HCT116 (cell line): ENCODE data around the gene NOX4. TPM values are rescaled to one million over a fixed set of nuclear protein-coding genes. Genes with fewer than 3 reads are reported as not detected.

Experiments
- ATAC-seq: fragments of 200-7000 bp; cut with Tn5 transposase; 2 replicates; pipeline ENCODE4 v1.9.1; 2020; ENCODE audit warnings: mild to moderate bottlenecking, moderate library complexity
- Bru-seq: library from RNA; stranded (reverse); fragments of 400-500 nt; gene quantifications from one replicate; lab custom pipeline; 2021; lab: Mats Ljungman, UMichigan
- BruChase-seq, 2 experiments: library from RNA; stranded (reverse); fragments of 400-500 nt; gene quantifications; one replicate each; lab custom pipeline; 2021; lab: Mats Ljungman, UMichigan
- BruUV-seq: library from RNA; stranded (reverse); fragments of 400-500 nt; replicated peaks from 2 replicates; lab custom pipeline; 2021; lab: Mats Ljungman, UMichigan
- CTCF ChIA-PET: fragments of 300-600 bp; sonication (Branson Sonifier 250); formaldehyde crosslinking; loops from one replicate; lab custom pipeline; 2021; ENCODE audit warnings: antibody characterized with exemption; lab: Charles Lee
- POLR2A ChIA-PET: fragments of 300-600, 350-600 bp; sonication (Branson Sonifier 250); formaldehyde crosslinking; loops from one replicate; lab custom pipeline; 2021; ENCODE audit warnings: antibody characterized with exemption; lab: Charles Lee
- RAD21 ChIA-PET, 2 experiments: fragments of 300-600 bp; sonication (Branson Sonifier 250); formaldehyde crosslinking; loops; one replicate each; lab custom pipeline; 2023; ENCODE audit warnings: low total read pairs in 2 of 2; ENCODE audit not compliant: uncharacterized antibody in 2 of 2, unreplicated experiment in 2 of 2, low non-redundant PET in 1 of 2; lab: Charles Lee
- DNase-seq: peaks from one replicate; pipeline ENCODE4 v3.0.0-alpha.2; 2010; ENCODE audit warnings: low read depth, low spot score
- H2AFZ ChIP-seq: fragments of 200-600 bp; shearing (Covaris generic), sonication (generic); 2 replicates; pipeline ENCODE4 v1.6.1; 2017; ENCODE audit warnings: low read depth, mixed run types, mixed read lengths, antibody characterized with exemption, low read length; ENCODE audit not compliant: poor library complexity, severe bottlenecking
- H3K27ac ChIP-seq: 2 replicates; pipeline ENCODE4 v1.5.1; 2012; ENCODE audit warnings: low read depth, low read length
- H3K27me3 ChIP-seq: fragments of 200-600 bp; sonication (generic); 2 replicates; pipeline ENCODE4 v1.6.1; 2016; ENCODE audit warnings: mixed run types, low read length, mixed read lengths; ENCODE audit not compliant: insufficient read depth
- H3K36me3 ChIP-seq, 2 experiments: fragments of 200-500 bp in 1 of 2; fragments of 200-600 bp in 1 of 2; sonication (Bioruptor generic) in 1 of 2; sonication (generic) in 1 of 2; 2 replicates each; pipeline versions ENCODE4 v1.5.1 to v1.6.1; 2014 to 2016; ENCODE audit warnings: low read length in 2 of 2, inconsistent platforms in 1 of 2, mixed read lengths in 1 of 2, mixed run types in 1 of 2; ENCODE audit not compliant: insufficient read depth in 2 of 2, control insufficient read depth in 1 of 2
- H3K4me1 ChIP-seq, 2 experiments: fragments of 200-600 bp in 1 of 2; sonication (generic) in 1 of 2; 2 replicates each; pipeline versions ENCODE4 v1.5.1 to v1.6.1; 2012 to 2017; ENCODE audit warnings: low read length in 2 of 2, inconsistent platforms in 1 of 2, mild to moderate bottlenecking in 1 of 2, mixed read lengths in 1 of 2, mixed run types in 1 of 2, moderate library complexity in 1 of 2; ENCODE audit not compliant: insufficient read depth in 2 of 2, control insufficient read depth in 1 of 2
- H3K4me2 ChIP-seq: fragments of 200-600 bp; sonication (generic); 2 replicates; pipeline ENCODE4 v1.6.1; 2017; ENCODE audit warnings: mixed run types, low read length, mixed read lengths
- H3K4me3 ChIP-seq, 2 experiments: fragments of 200-600 bp in 1 of 2; sonication (generic) in 1 of 2; replicated peaks in 1 of 2; 2 replicates each; pipeline ENCODE4 v1.5.1; 2011 to 2016; ENCODE audit warnings: low read length in 2 of 2, control low read depth in 1 of 2, low read depth in 1 of 2, mild to moderate bottlenecking in 1 of 2, mixed read lengths in 1 of 2, mixed run types in 1 of 2
- H3K79me2 ChIP-seq: fragments of 200-600 bp; sonication (generic); 2 replicates; pipeline ENCODE4 v1.6.1; 2017; ENCODE audit warnings: mild to moderate bottlenecking, mixed run types, low read length, moderate library complexity, mixed read lengths; ENCODE audit not compliant: insufficient read depth
- H3K9ac ChIP-seq: fragments of 200-600 bp; sonication (generic); 2 replicates; pipeline ENCODE4 v1.6.1; 2016; ENCODE audit warnings: low read length, mixed read lengths
- H3K9me2 ChIP-seq: fragments of 200-600 bp; sonication (generic), shearing (Covaris generic); 2 replicates; pipeline ENCODE4 v1.6.1; 2017; ENCODE audit warnings: mixed run types, mild to moderate bottlenecking, moderate library complexity; ENCODE audit not compliant: insufficient read depth
- H3K9me3 ChIP-seq, 2 experiments: fragments of 200-500 bp in 1 of 2; fragments of 200-600 bp in 1 of 2; sonication (Bioruptor generic) in 1 of 2; sonication (generic) in 1 of 2; 2 replicates each; pipeline ENCODE4 v1.6.1; 2014 to 2017; ENCODE audit warnings: low read length in 2 of 2, mixed read lengths in 2 of 2, inconsistent platforms in 1 of 2, low read depth in 1 of 2, mild to moderate bottlenecking in 1 of 2, mixed run types in 1 of 2, moderate library complexity in 1 of 2; ENCODE audit not compliant: control insufficient read depth in 1 of 2, insufficient read depth in 1 of 2
- H4K20me1 ChIP-seq: fragments of 200-600 bp; sonication (generic), shearing (Covaris generic); 2 replicates; pipeline ENCODE4 v1.6.1; 2017; ENCODE audit warnings: mixed run types, mild to moderate bottlenecking, moderate library complexity; ENCODE audit not compliant: insufficient read depth
- CEBPB ChIP-seq: IDR thresholded peaks from 2 replicates; pipeline ENCODE4 v1.6.1; 2012; ENCODE audit warnings: low read depth
- EGR1 ChIP-seq: IDR thresholded peaks from 2 replicates; pipeline ENCODE4 v1.6.1; 2012; ENCODE audit warnings: low read depth
- ELF1 ChIP-seq: IDR thresholded peaks from 2 replicates; pipeline ENCODE4 v1.6.1; 2012; ENCODE audit warnings: low read depth, borderline replicate concordance
- EZH2 ChIP-seq: fragments of 200-600 bp; sonication (generic); IDR thresholded peaks from 2 replicates; pipeline ENCODE4 v1.6.1; 2017; ENCODE audit warnings: antibody characterized with exemption, mixed run types
- FOSL1 ChIP-seq: IDR thresholded peaks from 2 replicates; pipeline ENCODE4 v1.6.1; 2012; ENCODE audit warnings: low read depth
- JUND ChIP-seq: IDR thresholded peaks from 2 replicates; pipeline ENCODE4 v1.6.1; 2012
- RAD21 ChIP-seq: IDR thresholded peaks from 2 replicates; pipeline ENCODE4 v1.6.1; 2012; ENCODE audit warnings: low read depth, mild to moderate bottlenecking
- SIN3A ChIP-seq: IDR thresholded peaks from 2 replicates; pipeline ENCODE4 v1.6.1; 2012; ENCODE audit warnings: low read depth
- TCF7L2 ChIP-seq: IDR thresholded peaks from 2 replicates; pipeline ENCODE4 v1.7.0; 2011; ENCODE audit warnings: borderline replicate concordance, inconsistent platforms; ENCODE audit not compliant: insufficient read depth, insufficient read length; ENCODE audit errors: extremely low read depth
- YY1 ChIP-seq: IDR thresholded peaks from 2 replicates; pipeline ENCODE4 v1.6.1; 2011; ENCODE audit warnings: low read length, low read depth, moderate library complexity, mild to moderate bottlenecking; ENCODE audit not compliant: insufficient replicate concordance; ENCODE audit errors: extremely low read depth
- ZFX ChIP-seq: fragments of 450-650 bp; IDR thresholded peaks from 2 replicates; pipeline ENCODE4 v1.6.1; 2017
- ZNF274 ChIP-seq: fragments of 200-500 bp; sonication (Bioruptor generic); IDR thresholded peaks from 2 replicates; pipeline ENCODE4 v1.6.1; 2014; ENCODE audit warnings: mild to moderate bottlenecking, low read depth, low read length, inconsistent platforms
- intact Hi-C: fragments of 100-400 bp; cut with micrococcal nuclease; formaldehyde crosslinking; loops from 2 replicates; pipeline ENCODE4 v1.10.0; 2022
- long read RNA-seq: library from polyadenylated mRNA; unstranded; transcript quantifications from one replicate; pipeline ENCODE4 v2.0.0, GENCODE V29; 2021; ENCODE audit not compliant: unreplicated experiment
- polyA plus RNA-seq: library from polyadenylated mRNA; unstranded; fragments of >200 nt; gene quantifications from 2 replicates; pipeline ENCODE4 v1.2.1, GENCODE V29; 2012; ENCODE audit warnings: missing spikeins
- total RNA-seq: library from RNA; stranded (reverse); gene quantifications from one replicate; pipeline ENCODE4 v1.2.1, GENCODE V29; 2021; ENCODE audit not compliant: unreplicated experiment
- TF ChIP-seq, protein P1 (sequence below): IDR thresholded peaks from 2 replicates; pipeline ENCODE4 v1.6.1; 2011; ENCODE audit warnings: mild to moderate bottlenecking, low read length, moderate library complexity; ENCODE audit not compliant: insufficient replicate concordance; ENCODE audit errors: extremely low read depth
- TF ChIP-seq, protein P2 (sequence below): IDR thresholded peaks from 2 replicates; pipeline ENCODE4 v1.6.1; 2012
- TF ChIP-seq, protein P3 (sequence below): IDR thresholded peaks from 2 replicates; pipeline ENCODE4 v1.6.1; 2012

NOX4 gene
- not detected for total RNA-seq
- polyA plus RNA-seq: not detected in 2 replicates
- Bru-seq, nascent RNA: not detected
- BruChase-seq, experiment 1, labeled RNA remaining after a 6-hour chase: not detected
- percentile 1 among the genes with signal in this experiment for BruChase-seq, experiment 2, labeled RNA remaining after a 2-hour chase
- long read RNA-seq: 0 reads

DNA sequence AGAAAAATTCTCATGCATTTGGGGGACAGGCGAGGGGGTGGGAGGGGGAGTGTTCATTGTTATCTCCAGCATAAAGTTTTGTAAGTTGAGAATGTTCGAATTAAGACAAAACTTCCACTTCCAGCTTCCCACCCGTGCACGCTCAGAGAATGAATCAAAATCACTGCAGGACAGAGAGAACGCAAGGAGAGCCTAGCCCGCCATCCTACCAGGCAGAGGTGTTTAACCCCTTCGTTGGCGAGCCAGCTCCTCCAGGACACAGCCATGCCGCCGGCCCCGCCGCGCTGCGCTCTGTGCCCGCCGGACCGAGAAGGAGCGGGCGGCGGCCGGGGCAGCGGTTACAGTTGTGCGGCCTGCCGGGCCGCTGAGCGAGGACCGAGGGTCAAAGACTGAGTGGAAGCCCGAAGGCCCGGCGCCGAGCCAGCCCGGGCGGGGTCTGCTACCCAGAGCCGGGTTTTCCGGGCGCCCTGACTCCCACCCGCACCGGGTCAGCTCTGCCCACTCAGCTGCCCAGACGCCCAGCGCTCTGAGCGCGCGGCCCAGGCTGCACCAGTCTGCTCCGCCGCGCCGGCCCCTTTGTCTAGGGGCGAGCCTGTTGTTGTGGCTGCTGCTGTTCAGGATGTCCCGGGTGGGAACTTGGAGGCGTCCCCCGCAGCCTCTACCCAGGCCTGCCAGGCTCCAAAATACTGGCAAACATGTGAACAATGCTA lies at the start of gene NOX4:
TSS of gene NOX4 (minus strand) at position 395 of the 710 bp plus-strand sequence. CDS start at position 266, 129 bp downstream.
- Histone ChIP-seq H3K4me3 (no peak within 1 kb of the TSS), H4K20me1 (no peaks in the 10 kb centered on the region), H3K27me3 (peaks cover 13% of the 10 kb centered on the region; the same call in 1 of the 2 replicates), H3K9ac (no peak within 1 kb of the TSS), H3K79me2 (no peaks in the 10 kb centered on the region), H3K9me2 (no peaks in the 10 kb centered on the region), H3K4me2 (no peak within 1 kb of the TSS), H2AFZ (no peak within 1 kb of the TSS), H3K36me3 (no peaks in the 10 kb centered on the region), H3K9me3 (no peaks in the 10 kb centered on the region), H3K4me1 (no peaks in the 10 kb centered on the region), H3K27ac (no peak within 1 kb of the TSS)
- ChIA-PET POLR2A (no interaction called here), RAD21 (no interaction called here), CTCF (interaction anchor here (0.7 kb wide), 1 partner anchor 86 kb away, joined by 3 read pairs; no protein-coding TSS in a partner anchor)
- no peak for TF ChIP-seq TCF7L2
- TF ChIP-seq EZH2: no peak
- no peak for TF ChIP-seq FOSL1
- no peak for TF ChIP-seq ZFX
- no peak for TF ChIP-seq RAD21
- TF ChIP-seq ZNF274: no peak
- TF ChIP-seq ELF1: no peak
- no peak for TF ChIP-seq YY1
- TF ChIP-seq CEBPB: no peak
- TF ChIP-seq, protein P1, sequence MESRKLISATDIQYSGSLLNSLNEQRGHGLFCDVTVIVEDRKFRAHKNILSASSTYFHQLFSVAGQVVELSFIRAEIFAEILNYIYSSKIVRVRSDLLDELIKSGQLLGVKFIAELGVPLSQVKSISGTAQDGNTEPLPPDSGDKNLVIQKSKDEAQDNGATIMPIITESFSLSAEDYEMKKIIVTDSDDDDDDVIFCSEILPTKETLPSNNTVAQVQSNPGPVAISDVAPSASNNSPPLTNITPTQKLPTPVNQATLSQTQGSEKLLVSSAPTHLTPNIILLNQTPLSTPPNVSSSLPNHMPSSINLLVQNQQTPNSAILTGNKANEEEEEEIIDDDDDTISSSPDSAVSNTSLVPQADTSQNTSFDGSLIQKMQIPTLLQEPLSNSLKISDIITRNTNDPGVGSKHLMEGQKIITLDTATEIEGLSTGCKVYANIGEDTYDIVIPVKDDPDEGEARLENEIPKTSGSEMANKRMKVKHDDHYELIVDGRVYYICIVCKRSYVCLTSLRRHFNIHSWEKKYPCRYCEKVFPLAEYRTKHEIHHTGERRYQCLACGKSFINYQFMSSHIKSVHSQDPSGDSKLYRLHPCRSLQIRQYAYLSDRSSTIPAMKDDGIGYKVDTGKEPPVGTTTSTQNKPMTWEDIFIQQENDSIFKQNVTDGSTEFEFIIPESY: no peak
- TF ChIP-seq, protein P2, sequence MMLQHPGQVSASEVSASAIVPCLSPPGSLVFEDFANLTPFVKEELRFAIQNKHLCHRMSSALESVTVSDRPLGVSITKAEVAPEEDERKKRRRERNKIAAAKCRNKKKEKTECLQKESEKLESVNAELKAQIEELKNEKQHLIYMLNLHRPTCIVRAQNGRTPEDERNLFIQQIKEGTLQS: no peak
- TF ChIP-seq SIN3A: no peak
- no peak for TF ChIP-seq JUND
- TF ChIP-seq, protein P3, sequence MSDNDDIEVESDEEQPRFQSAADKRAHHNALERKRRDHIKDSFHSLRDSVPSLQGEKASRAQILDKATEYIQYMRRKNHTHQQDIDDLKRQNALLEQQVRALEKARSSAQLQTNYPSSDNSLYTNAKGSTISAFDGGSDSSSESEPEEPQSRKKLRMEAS: no peak
- TF ChIP-seq EGR1: no peak
- DNase-seq: no peak
- BruUV-seq: no TSS peak
- intact Hi-C loops: loop anchor here (10.0 kb wide), 1 partner anchor 124 kb away; no protein-coding TSS in a partner anchor
- no peak for ATAC-seq
